ENCODE data around the gene CAMK4.
A peak's percentile ranks its signal among the peaks of the same experiment; 100 is the strongest.

CAMK4 gene

DNA sequence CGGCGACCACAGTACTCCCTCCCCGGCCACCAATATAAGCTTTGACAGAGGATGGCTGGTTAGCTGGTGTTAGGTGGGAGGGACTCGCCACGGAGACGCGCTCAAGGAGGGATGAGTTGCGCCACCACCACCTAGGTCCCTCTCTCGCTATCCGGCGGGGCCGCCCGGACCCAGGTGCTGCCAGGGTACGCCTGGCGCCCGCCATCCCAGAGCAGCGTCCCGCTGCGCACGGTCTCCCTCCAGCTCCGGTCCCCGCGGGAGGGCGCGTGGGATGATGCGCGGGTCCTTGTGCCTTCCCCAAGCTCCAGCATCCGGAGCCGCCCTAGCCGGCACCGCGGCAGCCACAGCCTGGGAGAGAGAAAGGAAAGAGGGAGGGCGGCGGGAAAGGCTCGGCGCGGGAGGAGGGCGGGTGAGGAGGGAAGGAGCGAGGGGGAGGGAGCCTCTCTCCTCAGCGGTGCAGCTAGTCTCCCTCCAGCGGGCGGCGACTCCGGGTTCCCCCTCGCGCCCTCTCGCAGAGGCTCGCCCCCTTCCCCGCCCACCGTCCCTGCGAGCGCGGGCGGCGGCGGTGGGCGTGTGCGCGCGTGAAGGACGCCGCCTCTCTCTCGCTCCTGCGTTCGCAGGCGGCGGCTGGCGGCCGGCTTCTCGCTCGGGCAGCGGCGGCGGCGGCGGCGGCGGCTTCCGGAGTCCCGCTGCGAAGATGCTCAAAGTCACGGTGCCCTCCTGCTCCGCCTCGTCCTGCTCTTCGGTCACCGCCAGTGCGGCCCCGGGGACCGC, at the start of gene CAMK4:
TSS of gene CAMK4 (plus strand) at position 598 of the 774 bp plus-strand sequence. CDS start at position 698, 100 bp downstream.
- DNase-seq, result peak; percentile 84 to 91 (median 89)

GRCh38 chr5:111183064-111183463, 41.1 kb upstream of the CAMK4 start:
- DNase-seq, result no peak

- no peak for DNase-seq
Observed at GRCh38 chr5:111187079-111187478, 37.1 kb upstream of the CAMK4 start.

- no peak for DNase-seq
Observed at GRCh38 chr5:111194053-111194452, 30.1 kb upstream of the CAMK4 start.

DNA sequence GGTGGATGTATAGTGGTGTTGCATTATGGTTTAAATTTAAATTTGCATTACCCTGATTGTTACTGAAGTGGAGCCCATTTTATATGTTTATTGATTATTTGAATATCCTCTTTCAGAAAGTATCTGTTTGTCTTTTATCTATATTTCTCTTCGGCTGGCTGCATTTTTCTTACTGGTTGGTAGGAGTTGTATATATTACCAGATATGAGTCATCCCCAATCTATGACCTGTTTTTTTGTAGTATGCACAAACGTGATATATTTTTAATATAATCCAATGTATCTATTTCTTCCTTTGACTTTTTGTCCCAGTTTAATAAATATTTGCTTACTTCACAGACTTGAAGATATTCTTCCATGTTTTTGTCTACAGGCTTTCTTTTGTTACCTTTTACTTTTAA, 29.3 kb upstream of the CAMK4 start:
- DNase-seq, result no peak

GRCh38 chr5:111197523-111197922, 26.7 kb upstream of the CAMK4 start:
- DNase-seq, result peak in 2 of 3 experiments; percentile 6 to 28

DNA sequence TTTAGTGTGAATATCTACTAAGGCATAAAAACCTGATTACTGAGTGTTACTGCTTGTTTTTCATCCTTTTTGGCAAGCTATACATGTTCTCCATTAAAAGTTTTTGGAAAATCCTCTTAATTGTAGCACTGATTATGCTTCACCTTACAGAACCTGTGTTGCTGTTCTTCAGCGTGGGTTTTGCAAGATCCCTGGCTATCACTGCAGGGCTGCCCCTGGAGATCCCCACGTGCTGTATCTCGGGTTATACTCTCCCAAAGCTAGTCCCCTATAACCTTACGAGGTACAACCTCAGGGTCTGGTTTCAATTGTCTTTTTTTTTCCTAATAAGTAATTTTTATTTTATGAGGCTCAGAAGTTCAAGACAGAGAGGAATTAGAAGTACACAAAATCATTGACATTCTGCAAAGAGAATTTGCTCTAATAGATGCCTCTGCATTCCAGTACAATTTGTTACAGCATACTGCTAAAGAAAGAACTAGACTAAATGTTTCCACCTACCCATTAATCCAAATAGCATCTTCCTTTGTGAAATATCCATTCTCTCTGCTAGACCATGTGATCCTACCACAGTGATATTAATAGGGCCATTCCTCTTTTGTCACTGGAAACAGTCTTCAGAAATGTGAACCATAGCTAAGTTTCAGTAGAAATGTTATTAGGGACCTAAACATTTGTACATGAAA, 25.8 kb upstream of the CAMK4 start:
- DNase-seq, result no peak

DNA sequence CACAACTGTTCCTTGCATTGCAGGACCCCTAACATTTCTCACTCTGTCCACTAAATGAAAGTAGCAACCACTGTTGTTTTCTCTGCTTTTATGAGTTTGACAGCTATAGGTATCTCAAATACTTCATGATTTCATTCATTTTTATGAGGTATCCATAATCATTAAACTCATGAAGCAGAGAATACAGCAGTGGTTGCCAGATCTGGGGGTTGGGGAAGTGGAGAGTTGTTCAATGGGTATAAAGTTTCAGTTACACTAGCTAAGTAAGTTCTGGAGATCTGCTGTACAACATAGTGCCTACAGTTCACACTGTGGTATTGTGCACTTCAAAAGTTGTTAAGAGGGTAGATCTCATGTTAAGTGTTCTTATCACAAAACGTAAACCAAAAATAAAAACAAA, 23.4 kb upstream of the CAMK4 start:
- no peak for DNase-seq

GRCh38 chr5:111201705-111202104, 22.5 kb upstream of the CAMK4 start:
- DNase-seq, result no peak

- DNase-seq, result no peak
Observed at GRCh38 chr5:111211341-111211740, 12.8 kb upstream of the CAMK4 start.

GRCh38 chr5:111214052-111214742, 10.0 kb upstream of the CAMK4 start:
- DNase-seq, result no peak

DNA sequence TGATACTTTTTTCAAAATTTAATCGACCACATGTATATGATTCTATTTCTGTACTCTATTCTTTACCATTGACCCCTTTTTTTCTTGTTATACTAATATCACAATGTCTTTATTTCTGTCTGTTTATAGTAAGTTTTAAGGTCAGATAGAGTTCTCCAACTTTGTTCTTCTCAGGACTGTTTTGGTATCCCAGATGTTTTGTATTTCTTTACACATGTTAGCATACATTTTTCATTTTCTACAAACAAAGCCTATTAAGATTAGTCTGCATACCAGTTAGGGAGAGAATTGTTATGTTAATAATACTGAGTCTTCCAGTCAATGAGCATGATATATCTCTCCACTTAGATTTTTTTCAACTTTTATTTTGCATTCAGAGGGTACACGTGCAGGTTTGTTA, 8.2 kb upstream of the CAMK4 start:
- DNase-seq, result no peak

GRCh38 chr5:111221139-111221538, 3.0 kb upstream of the CAMK4 start:
- no peak for DNase-seq

DNA sequence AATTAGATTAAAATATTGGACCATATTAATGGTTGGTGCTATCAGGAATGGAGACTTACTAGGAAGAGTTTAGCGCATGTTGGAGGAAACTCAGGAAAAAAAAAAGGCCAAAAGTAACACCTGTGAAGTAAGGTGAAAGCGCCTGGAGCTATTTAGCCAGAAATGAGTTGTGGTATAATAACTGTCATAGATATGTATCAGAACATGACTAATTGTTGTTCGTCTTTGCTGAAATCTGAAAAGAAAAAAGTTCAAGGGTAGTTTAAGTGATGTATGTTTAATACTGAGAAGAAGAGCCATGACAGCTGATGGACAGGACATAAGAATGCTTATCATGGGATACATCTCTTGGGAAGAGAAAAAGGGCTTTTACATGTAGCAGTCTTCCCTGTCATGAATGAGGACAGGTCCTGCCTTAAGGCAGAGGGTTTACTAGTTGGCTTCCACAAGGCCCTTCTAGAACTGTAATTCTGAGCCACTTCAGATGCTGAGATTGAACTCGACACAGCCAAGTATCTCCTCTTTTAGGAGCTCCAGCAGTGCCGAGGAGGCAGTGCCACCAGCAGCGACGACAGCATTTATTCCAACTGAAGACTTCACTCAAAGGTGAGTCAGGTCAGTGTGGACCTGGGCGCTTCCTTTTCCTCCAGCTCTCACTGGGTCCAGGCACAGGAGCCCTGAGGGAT, 940 bp upstream of the CAMK4 start:
- peak in 2 of 3 experiments; percentile 35 to 64 for DNase-seq

DNA sequence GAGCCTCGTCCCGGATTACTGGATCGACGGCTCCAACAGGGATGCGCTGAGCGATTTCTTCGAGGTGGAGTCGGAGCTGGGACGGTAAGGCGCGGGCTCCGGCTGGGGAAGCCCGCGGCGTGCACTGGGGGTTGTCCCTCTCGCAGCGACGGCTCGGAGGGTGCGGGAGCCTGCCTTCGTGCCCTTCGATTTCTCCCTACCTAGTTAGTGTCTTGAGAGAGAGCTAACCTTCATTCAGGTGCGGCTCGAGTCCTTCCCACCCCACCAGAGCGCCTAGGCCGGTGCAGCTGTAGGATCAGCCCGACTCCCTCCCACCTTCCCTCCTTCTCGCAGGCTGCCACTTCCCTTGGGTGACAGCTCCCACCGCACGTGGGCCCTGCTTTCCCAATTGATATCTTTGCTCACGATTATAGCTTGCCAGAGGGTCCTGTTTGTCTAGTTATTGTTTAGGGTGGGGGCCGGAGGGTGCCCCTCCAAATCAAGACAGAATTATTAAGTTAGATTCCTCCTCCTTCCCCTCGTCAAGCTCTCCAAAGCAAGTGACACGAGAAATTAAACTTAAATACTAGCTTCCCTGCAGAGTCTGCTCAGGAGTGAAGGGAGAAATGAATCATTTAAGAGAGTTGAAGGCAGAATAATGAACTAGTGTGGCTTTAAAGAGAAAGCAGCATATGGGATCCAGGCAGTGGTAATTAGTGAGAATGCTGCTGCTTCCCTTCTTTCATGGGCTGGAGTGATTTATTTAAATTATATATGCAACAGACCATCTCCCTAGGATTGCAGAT, 569 bp downstream of the CAMK4 start:
- peak in 2 of 3 experiments; percentile 41 to 70 for DNase-seq

DNA sequence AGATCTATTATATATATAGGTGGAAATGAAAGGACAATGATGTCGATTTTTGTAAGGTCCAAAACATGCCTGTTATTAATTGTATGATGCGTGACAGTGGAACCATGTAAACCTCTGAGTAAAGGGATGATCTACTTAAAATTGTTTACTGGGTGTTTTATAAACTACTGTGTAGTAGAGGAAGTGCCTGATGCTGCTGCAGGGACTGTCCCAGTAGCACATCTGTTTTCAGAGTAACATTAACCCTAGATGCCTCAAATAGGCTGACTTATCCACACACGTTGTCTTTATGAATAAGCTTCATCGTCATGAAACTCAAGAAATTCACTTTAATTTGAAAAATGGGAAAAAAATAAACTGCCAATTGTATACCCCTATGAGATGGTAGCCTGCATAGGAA, 1.7 kb downstream of the CAMK4 start:
- DNase-seq, result no peak

- DNase-seq, result no peak
Observed at GRCh38 chr5:111226556-111226955, 2.4 kb downstream of the CAMK4 start.

DNA sequence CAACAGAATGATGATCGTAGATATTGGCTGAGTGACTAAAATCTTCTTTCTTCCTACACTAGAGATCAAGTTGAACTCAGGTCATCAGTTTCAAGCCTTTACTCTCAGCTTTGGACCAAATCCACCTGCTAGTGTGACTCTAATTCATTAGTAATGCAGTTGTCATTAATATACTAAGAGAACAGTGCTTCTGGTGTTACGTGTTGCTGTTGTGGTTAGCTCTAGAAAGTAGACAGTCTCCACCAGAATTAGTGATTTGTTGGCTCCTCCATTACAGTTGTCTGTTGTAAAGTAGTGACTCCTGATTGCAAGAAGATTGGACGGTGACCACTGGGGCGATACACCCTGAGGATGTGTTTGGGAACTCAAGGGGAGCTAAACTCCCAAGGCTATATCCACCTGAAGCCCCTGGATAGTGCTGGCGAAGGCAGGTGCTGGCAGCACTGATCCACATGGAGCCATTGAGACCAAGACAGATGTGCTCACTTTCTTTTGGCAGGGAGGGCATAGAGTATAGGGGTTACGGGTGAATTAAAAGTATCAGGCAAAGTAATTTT, 3.1 kb downstream of the CAMK4 start:
- no peak for DNase-seq

DNA sequence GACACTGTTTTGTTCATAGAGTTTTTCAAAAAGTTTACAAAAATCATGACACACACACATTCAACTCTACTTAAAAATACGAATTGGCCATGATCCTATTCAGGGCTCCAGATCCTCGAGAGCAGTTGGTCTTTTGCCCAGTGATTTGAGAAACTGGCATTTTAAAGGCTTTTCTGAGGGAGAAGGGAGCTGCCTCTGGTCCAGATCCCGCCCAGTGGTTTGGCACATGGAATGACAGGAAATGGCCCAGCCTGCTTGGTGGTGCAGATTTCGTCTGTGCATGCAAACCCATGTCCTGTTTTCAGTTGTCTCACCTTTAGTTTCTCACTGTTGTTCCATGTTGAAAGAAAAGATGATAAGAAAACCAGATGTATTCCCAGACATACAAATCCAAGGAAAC, 3.6 kb downstream of the CAMK4 start:
- DNase-seq, result no peak

- no peak for DNase-seq
Observed at GRCh38 chr5:111228520-111229220, 4.5 kb downstream of the CAMK4 start.

GRCh38 chr5:111229221-111229835, 5.1 kb downstream of the CAMK4 start:
- DNase-seq, result no peak
